Loucy (cell line): ENCODE results near the gene PKP4.

Experiments
- CTCF ChIP-seq: fragments of 200-600 bp; sonication (generic); conservative IDR thresholded peaks from 2 replicates; pipeline ENCODE4 v1.5.1; 2014; ENCODE audit warnings: mild to moderate bottlenecking, antibody characterized with exemption, low read length
- EZH2phosphoT487 ChIP-seq: fragments of 200-600 bp; IDR thresholded peaks from 2 replicates; pipeline ENCODE4 v1.6.1; 2018; ENCODE audit warnings: antibody characterized with exemption, mild to moderate bottlenecking, moderate library complexity, borderline replicate concordance

DNA sequence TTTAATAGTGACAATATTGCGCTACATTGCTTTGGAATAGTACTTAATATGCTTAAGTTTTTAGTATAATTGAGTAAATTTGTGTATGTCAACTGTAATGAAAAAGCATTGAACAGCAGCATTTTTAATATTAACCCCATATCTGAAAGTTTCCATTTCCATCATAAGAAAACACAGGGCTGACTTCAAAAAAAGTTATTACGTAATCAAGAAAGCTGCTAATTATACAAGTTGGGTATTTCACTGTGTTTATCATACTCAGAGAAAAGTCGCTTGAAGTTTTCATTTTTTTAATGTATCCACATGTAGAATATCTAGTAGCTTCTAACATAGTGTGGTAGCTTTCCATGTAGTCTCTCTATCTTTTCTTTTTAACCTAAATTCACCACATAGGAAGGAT lies 146.5 kb downstream of the PKP4 start:
- TF ChIP-seq CTCF (no peak), EZH2phosphoT487 (no peak)
